ENCODE measurements around the gene HOMER1.
A peak's percentile ranks its signal among the peaks of the same experiment; 100 is the strongest.

The HOMER1 gene

GRCh38 chr5:79513704-79514390, at the start of gene HOMER1:
Gene HOMER1, minus strand, starts transcription at chr5:79514134. Its CDS starts 1,360 bp downstream, at chr5:79512774.
- peak; percentile 89 for DNase-seq
- Mint-ChIP-seq H3K27ac (peak within 1 kb of the TSS; percentile 100), H3K4me1 (peaks cover 60% of the 10 kb centered on the region), H3K27me3 (ENCODE audit: low read depth, poor library complexity) (no peaks in the 10 kb centered on the region), H3K9me3 (no peaks in the 10 kb centered on the region), H3K36me3 (ENCODE audit: low read depth) (no peaks in the 10 kb centered on the region), H3K4me3 (peak within 1 kb of the TSS; percentile 99)
- no peak for TF ChIP-seq CTCF (IDR thresholded peaks at IDR 0.05)

GRCh38 chr5:79563247-79563590, 49.3 kb upstream of the HOMER1 start:
- Mint-ChIP-seq H3K27me3 (ENCODE audit: low read depth, poor library complexity) (no peaks in the 10 kb centered on the region), H3K4me3 (no peak overlapping the region), H3K27ac (no peak overlapping the region), H3K9me3 (no peaks in the 10 kb centered on the region), H3K36me3 (ENCODE audit: low read depth) (no peaks in the 10 kb centered on the region), H3K4me1 (peaks cover 32% of the 10 kb centered on the region)
- no peak for DNase-seq
- TF ChIP-seq CTCF (IDR thresholded peaks at IDR 0.05), result no peak

GRCh38 chr5:79562351-79563246, 48.7 kb upstream of the HOMER1 start:
- Mint-ChIP-seq H3K4me1 (peaks cover 29% of the 10 kb centered on the region), H3K27ac (peak overlapping the region; percentile 1), H3K9me3 (no peaks in the 10 kb centered on the region), H3K27me3 (ENCODE audit: low read depth, poor library complexity) (peaks cover 3% of the 10 kb centered on the region), H3K36me3 (ENCODE audit: low read depth) (no peaks in the 10 kb centered on the region), H3K4me3 (no peak overlapping the region)
- DNase-seq, result no peak
- TF ChIP-seq CTCF (IDR thresholded peaks at IDR 0.05), result no peak

- Mint-ChIP-seq H3K9me3 (no peaks in the 10 kb centered on the region), H3K27ac (no peak overlapping the region), H3K27me3 (ENCODE audit: low read depth, poor library complexity) (peaks cover 7% of the 10 kb centered on the region), H3K36me3 (ENCODE audit: low read depth) (no peaks in the 10 kb centered on the region), H3K4me3 (no peak overlapping the region), H3K4me1 (peaks cover 29% of the 10 kb centered on the region)
- no peak for TF ChIP-seq CTCF (IDR thresholded peaks at IDR 0.05)
- no peak for DNase-seq
Measured at GRCh38 chr5:79561525-79561893, 47.6 kb upstream of the HOMER1 start.

- no peak for DNase-seq
- TF ChIP-seq CTCF (IDR thresholded peaks at IDR 0.05), result no peak
- Mint-ChIP-seq H3K36me3 (ENCODE audit: low read depth) (no peaks in the 10 kb centered on the region), H3K4me3 (no peak overlapping the region), H3K4me1 (peaks cover 29% of the 10 kb centered on the region), H3K27me3 (ENCODE audit: low read depth, poor library complexity) (peaks cover 7% of the 10 kb centered on the region), H3K9me3 (no peaks in the 10 kb centered on the region), H3K27ac (no peak overlapping the region)
Measured at GRCh38 chr5:79560771-79561524, 47.0 kb upstream of the HOMER1 start.
